RWPE2 (cell line): Measurements from ENCODE around the gene TSFM.

ENCODE experiments used
- ATAC-seq: fragments of 200-7000 bp; cut with Tn5 transposase; 3 replicates; pipeline ENCODE4 v1.9.1; 2021; ENCODE audit warnings: low read depth
- DNase-seq: peaks from one replicate; pipeline ENCODE4 v3.0.0-alpha.2; 2020; ENCODE audit warnings: low spot score
- H3K27ac ChIP-seq: fragments of 450-650 bp; 2 replicates; pipeline ENCODE4 v1.5.1; 2017; ENCODE audit warnings: mild to moderate bottlenecking; ENCODE audit not compliant: poor library complexity, severe bottlenecking
- H3K27me3 ChIP-seq: fragments of 250-450 bp; sonication (Bioruptor Pico); 2 replicates; pipeline ENCODE4 v1.5.1; 2021; ENCODE audit warnings: mild to moderate bottlenecking, moderate library complexity; ENCODE audit not compliant: insufficient read depth, poor library complexity, severe bottlenecking
- H3K36me3 ChIP-seq: fragments of 250-450 bp; sonication (Bioruptor Pico); 2 replicates; pipeline ENCODE4 v1.5.1; 2020; ENCODE audit warnings: low read depth, mild to moderate bottlenecking, moderate library complexity
- H3K4me1 ChIP-seq: fragments of 250-450 bp; sonication (Bioruptor Pico); 2 replicates; pipeline ENCODE4 v1.5.1; 2021; ENCODE audit warnings: mild to moderate bottlenecking, moderate library complexity; ENCODE audit not compliant: insufficient read depth, poor library complexity, severe bottlenecking
- H3K4me3 ChIP-seq: fragments of 250-450 bp; sonication (Bioruptor Pico); 2 replicates; pipeline ENCODE4 v1.5.1; 2021; ENCODE audit warnings: mild to moderate bottlenecking, moderate library complexity; ENCODE audit not compliant: severe bottlenecking
- H3K9me3 ChIP-seq: fragments of 250-450 bp; sonication (Bioruptor Pico); 2 replicates; pipeline ENCODE4 v1.5.1; 2021; ENCODE audit warnings: mild to moderate bottlenecking, moderate library complexity; ENCODE audit not compliant: severe bottlenecking
- TF ChIP-seq, protein P1 (sequence below): fragments of 450-650 bp; IDR thresholded peaks from one replicate; pipeline ENCODE4 v1.5.1; 2017; ENCODE audit warnings: mild to moderate bottlenecking, moderate library complexity; ENCODE audit not compliant: poor library complexity, severe bottlenecking

The TSFM gene

DNA sequence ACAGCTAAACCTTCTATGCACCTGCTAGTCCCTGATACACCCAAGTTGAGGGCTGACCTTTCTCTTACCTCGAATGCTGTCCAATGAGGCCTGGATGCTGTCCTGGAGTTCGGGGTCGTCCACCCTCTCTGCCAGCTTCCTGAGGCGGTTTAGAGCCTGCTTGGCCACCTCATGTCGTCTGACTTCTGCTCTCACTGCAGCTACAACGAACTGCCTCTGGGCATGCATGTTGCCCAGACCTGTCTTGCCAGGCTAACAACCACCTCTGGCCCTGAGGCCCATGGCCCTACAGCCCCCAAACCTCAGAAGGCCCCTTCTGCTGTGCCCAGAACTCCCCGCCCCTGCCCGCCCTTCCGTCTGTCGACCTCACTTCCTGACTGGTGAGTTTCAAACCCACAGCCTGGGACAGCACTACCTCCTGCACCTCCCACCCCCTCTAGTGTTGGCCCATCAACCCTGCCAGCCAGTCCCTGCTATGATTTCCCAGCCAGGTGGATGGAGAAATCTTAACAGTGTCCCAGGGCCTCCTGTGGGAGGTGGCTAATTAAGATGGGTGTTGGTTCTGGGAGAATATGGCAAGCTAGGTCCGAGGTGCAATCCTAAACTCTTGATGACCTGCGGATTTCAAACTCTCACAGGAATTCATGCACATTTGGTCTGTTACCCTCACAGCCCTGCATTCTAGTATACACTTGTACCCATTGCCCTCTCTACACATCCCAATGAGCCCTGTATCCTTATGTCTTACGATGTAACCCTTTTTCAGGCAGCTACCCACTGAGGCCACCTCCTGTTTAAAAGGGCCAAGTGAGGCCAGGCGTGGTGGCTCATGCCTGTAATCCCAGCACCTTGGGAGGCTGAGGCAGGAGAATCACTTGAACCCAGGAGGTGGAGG is 40.5 kb upstream of the TSFM start:
- peaks cover 9% of the 10 kb centered on the region for H3K4me1 ChIP-seq
- no peak overlapping the region for H3K27ac ChIP-seq
- peaks cover 11% of the 10 kb centered on the region for H3K36me3 ChIP-seq
- H3K9me3 ChIP-seq = no peaks in the 10 kb centered on the region
- H3K27me3 ChIP-seq = peaks cover 31% of the 10 kb centered on the region
- DNase-seq (no peak), ATAC-seq (no peak)
- no peak overlapping the region for H3K4me3 ChIP-seq
- TF ChIP-seq, protein P1, sequence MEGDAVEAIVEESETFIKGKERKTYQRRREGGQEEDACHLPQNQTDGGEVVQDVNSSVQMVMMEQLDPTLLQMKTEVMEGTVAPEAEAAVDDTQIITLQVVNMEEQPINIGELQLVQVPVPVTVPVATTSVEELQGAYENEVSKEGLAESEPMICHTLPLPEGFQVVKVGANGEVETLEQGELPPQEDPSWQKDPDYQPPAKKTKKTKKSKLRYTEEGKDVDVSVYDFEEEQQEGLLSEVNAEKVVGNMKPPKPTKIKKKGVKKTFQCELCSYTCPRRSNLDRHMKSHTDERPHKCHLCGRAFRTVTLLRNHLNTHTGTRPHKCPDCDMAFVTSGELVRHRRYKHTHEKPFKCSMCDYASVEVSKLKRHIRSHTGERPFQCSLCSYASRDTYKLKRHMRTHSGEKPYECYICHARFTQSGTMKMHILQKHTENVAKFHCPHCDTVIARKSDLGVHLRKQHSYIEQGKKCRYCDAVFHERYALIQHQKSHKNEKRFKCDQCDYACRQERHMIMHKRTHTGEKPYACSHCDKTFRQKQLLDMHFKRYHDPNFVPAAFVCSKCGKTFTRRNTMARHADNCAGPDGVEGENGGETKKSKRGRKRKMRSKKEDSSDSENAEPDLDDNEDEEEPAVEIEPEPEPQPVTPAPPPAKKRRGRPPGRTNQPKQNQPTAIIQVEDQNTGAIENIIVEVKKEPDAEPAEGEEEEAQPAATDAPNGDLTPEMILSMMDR = no peak

DNA sequence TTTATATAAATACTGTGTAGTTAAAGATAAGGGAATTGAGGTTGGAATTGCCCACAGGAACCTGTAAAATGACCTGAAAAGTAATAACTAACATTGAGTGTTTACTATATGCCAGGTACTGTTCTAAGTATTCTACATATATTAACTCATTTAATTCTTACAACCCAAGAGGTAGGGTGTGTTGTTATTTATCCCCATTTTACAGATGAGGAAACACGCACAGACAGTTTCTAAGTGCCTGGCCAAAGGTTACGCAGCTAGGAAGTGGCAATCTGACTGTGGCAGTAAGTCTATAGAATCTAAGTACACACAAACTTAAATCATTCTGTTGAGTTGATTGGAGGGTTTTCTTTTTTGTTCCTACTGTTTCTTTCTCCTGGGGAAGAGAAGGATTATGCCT is 38.8 kb upstream of the TSFM start:
- TF ChIP-seq, protein P1 = no peak
- Histone ChIP-seq H3K27me3 (peaks cover 18% of the 10 kb centered on the region), H3K9me3 (no peaks in the 10 kb centered on the region), H3K4me1 (peaks cover 9% of the 10 kb centered on the region), H3K36me3 (peaks cover 26% of the 10 kb centered on the region), H3K27ac (no peak overlapping the region), H3K4me3 (peak overlapping the region; percentile 74)
- DNase-seq (no peak), ATAC-seq (no peak)

DNA sequence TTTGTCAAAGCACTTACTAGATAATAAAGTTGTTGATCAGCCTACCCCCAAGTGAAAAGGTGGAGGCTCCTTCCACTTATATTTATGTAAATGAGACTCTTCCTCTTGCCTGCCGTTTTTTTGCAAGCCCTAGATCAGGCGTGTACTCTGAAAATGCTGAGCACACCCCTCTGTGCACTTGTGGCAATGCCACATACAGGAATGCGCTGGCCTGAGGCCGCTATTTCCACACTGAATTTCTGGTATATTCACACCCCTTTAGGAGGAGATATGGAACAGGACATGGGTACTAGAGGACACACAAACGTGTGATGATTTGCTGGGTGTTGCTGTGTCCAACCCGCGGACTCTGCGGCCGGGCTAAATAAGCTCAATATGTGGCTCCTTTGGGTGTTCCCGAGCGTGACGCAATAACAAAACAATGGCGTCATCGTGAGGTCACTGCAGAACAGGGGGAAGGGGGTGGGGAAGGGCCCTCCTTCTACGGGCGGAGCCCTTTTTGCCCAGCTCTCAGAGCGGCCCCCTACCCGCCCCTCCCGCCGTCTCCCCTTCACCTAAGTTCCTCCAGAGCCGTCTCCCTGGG is 38.3 kb upstream of the TSFM start:
- H3K9me3 ChIP-seq = no peaks in the 10 kb centered on the region
- peak; percentile 49 for ATAC-seq
- H3K27ac ChIP-seq = peak overlapping the region; percentile 80
- H3K27me3 ChIP-seq = peaks cover 13% of the 10 kb centered on the region
- TF ChIP-seq, protein P1 = no peak
- H3K36me3 ChIP-seq = peaks cover 31% of the 10 kb centered on the region
- H3K4me1 ChIP-seq = peaks cover 9% of the 10 kb centered on the region
- DNase-seq = no peak
- peak overlapping the region; percentile 74 for H3K4me3 ChIP-seq

DNA sequence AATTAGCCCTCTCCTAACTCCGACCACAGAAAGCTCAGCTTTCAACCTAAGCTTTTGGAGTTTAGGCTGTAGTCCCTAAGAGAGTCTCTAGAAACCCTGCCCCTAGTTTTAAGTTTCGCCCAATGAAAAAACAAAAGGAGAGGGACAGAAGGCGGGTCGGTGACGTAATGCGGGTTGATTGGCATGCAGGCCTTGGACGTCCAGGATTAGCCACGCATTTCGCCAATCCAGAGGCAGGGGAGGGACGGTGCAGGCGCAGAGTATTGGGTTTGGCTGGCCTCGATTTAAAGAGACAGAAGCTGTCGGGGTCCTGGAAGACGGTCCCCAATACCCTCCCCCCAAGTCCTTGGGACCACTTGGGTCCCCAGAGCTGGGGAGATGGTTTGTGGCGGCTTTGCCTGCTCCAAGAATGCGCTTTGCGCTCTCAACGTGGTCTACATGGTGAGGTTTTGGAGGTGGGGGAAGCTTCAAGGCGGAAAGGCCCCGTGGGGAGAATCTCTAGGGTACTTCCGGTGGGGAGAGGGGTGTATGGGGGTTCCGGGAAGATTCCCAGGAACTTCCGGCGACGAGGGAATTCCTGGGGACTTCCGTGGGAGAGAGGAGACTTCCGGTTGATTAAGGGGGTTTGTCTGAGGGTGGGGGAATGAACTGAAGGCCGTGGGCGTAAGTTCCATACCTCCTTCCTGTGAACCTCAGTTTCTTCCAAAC is 37.7 kb upstream of the TSFM start, which contains the start of gene TSPAN31:
Gene TSPAN31 (plus strand): TSS at position 263 of the 708 bp plus-strand sequence. CDS start 116 bp downstream, at position 379.
- Histone ChIP-seq H3K9me3 (no peaks in the 10 kb centered on the region), H3K27ac (peak within 1 kb of the TSS; percentile 80), H3K27me3 (peaks cover 6% of the 10 kb centered on the region), H3K36me3 (peaks cover 38% of the 10 kb centered on the region), H3K4me1 (peaks cover 9% of the 10 kb centered on the region), H3K4me3 (peak within 1 kb of the TSS; percentile 74)
- ATAC-seq = peak; percentile 92
- DNase-seq = peak; percentile 98
- TF ChIP-seq, protein P1 = no peak
